PC-3 (cell line): ENCODE measurements around the gene TNFRSF6B. TPM values are rescaled to one million over a fixed set of nuclear protein-coding genes. Genes with fewer than 3 reads are reported as not detected.
A peak's percentile ranks its signal among the peaks of the same experiment; 100 is the strongest.

Experiments
- ATAC-seq: fragments of 200-7000 bp; cut with Tn5 transposase; 2 replicates; pipeline ENCODE4 v1.9.1; 2020; ENCODE audit warnings: mild to moderate bottlenecking, moderate library complexity
- BruUV-seq: library from RNA; stranded (reverse); fragments of 400-500 nt; replicated peaks from 2 replicates; lab custom pipeline; 2021; lab: Mats Ljungman, UMichigan
- CTCF ChIA-PET: fragments of 300-600 bp; sonication (Branson Sonifier 250); formaldehyde crosslinking; loops from one replicate; lab custom pipeline; 2022; ENCODE audit warnings: antibody characterized with exemption; lab: Charles Lee
- POLR2A ChIA-PET: fragments of 300-600 bp; sonication (Branson Sonifier 250); formaldehyde crosslinking; loops from one replicate; lab custom pipeline; 2022; ENCODE audit warnings: antibody characterized with exemption; ENCODE audit not compliant: unreplicated experiment; lab: Charles Lee
- DNase-seq: peaks from one replicate; pipeline ENCODE4 v3.0.0-alpha.2; 2015
- H2AFZ ChIP-seq: fragments of 300-600 bp; sonication (generic); 2 replicates; pipeline ENCODE4 v1.6.0; 2016; ENCODE audit warnings: antibody characterized with exemption, low read length
- H3F3A ChIP-seq: fragments of 300-600 bp; sonication (generic); one replicate; pipeline ENCODE4 v1.6.0; 2017; ENCODE audit warnings: antibody characterized with exemption, low read length, control low read depth, mild to moderate bottlenecking; ENCODE audit not compliant: unreplicated experiment
- H3K27ac ChIP-seq: fragments of 300-600 bp; sonication (generic); 2 replicates; pipeline ENCODE4 v1.5.1; 2016; ENCODE audit warnings: mild to moderate bottlenecking, low read length
- H3K27me3 ChIP-seq: fragments of 300-600 bp; sonication (generic); 2 replicates; pipeline ENCODE4 v1.6.1; 2016; ENCODE audit warnings: low read length, mixed read lengths
- H3K36me3 ChIP-seq: fragments of 300-600 bp; sonication (generic); 2 replicates; pipeline ENCODE4 v1.6.1; 2016; ENCODE audit warnings: low read depth, mixed run types, low read length, mixed read lengths
- H3K4me1 ChIP-seq: fragments of 300-600 bp; sonication (generic); 2 replicates; pipeline ENCODE4 v1.5.1; 2016; ENCODE audit warnings: low read length; ENCODE audit not compliant: insufficient read depth
- H3K4me2 ChIP-seq: fragments of 300-600 bp; sonication (generic); 2 replicates; pipeline ENCODE4 v1.6.0; 2016; ENCODE audit warnings: low read length
- H3K4me3 ChIP-seq: fragments of 300-600 bp; sonication (generic); 2 replicates; pipeline ENCODE4 v1.5.1; 2016; ENCODE audit warnings: mild to moderate bottlenecking, low read length, mixed read lengths
- H3K79me2 ChIP-seq: fragments of 300-600 bp; sonication (generic); 2 replicates; pipeline ENCODE4 v1.6.1; 2017; ENCODE audit warnings: low read length, mixed read lengths
- H3K9ac ChIP-seq: fragments of 300-600 bp; sonication (generic); 2 replicates; pipeline ENCODE4 v1.6.0; 2016; ENCODE audit warnings: mild to moderate bottlenecking, low read length
- H3K9me2 ChIP-seq: fragments of 300-600 bp; sonication (generic); replicated peaks from 2 replicates; pipeline ENCODE4 v1.6.1; 2016; ENCODE audit warnings: mixed run types, low read length, mixed read lengths
- H3K9me3 ChIP-seq: fragments of 300-600 bp; sonication (generic); 2 replicates; pipeline ENCODE4 v1.6.1; 2016; ENCODE audit warnings: low read length, mixed read lengths
- H4K20me1 ChIP-seq: fragments of 300-600 bp; sonication (generic); 2 replicates; pipeline ENCODE4 v1.6.1; 2016; ENCODE audit warnings: low read length, mixed read lengths
- CTCF ChIP-seq: fragments of 300-600 bp; sonication (generic); conservative IDR thresholded peaks from 2 replicates; pipeline ENCODE4 v1.5.1; 2017; ENCODE audit warnings: antibody characterized with exemption, low read depth, mild to moderate bottlenecking, low read length
- EZH2 ChIP-seq: fragments of 300-600 bp; sonication (generic); IDR thresholded peaks from one replicate; pipeline ENCODE4 v1.6.1; 2017; ENCODE audit warnings: antibody characterized with exemption, mild to moderate bottlenecking, low read length; ENCODE audit not compliant: unreplicated experiment
- EZH2phosphoT487 ChIP-seq: fragments of 300-600 bp; sonication (generic); IDR thresholded peaks from 2 replicates; pipeline ENCODE4 v1.6.1; 2018; ENCODE audit warnings: mild to moderate bottlenecking, antibody characterized with exemption, low read length, borderline replicate concordance
- intact Hi-C: fragments of 100-400 bp; cut with micrococcal nuclease; formaldehyde crosslinking; loops from 2 replicates; pipeline ENCODE4 v1.9.0; 2023
- total RNA-seq: library from RNA; depleted of rRNA; stranded (reverse); fragments of >200 nt; gene quantifications from 2 replicates; pipeline ENCODE4 v1.2.3, GENCODE V29; 2014

The TNFRSF6B gene
- total RNA-seq, 1 experiment from 2014 or later: 41.6 TPM

- H4K20me1 ChIP-seq: no peaks in the 10 kb centered on the region
- H3K9me3 ChIP-seq: no peaks in the 10 kb centered on the region
- no peaks in the 10 kb centered on the region; the same call in 1 of the 2 replicates for H3K36me3 ChIP-seq
- H3K79me2 ChIP-seq: no peaks in the 10 kb centered on the region
- TF ChIP-seq EZH2: no peak
- no peak for TF ChIP-seq CTCF
- no peak for TF ChIP-seq EZH2phosphoT487
- POLR2A ChIA-PET: no interaction called here
- H3K27ac ChIP-seq: no peak overlapping the region
- intact Hi-C loops: no loop called here
- H3K27me3 ChIP-seq: no peaks in the 10 kb centered on the region
- no peaks in the 10 kb centered on the region for H3F3A ChIP-seq
- BruUV-seq: no TSS peak
- peaks cover 10% of the 10 kb centered on the region for H3K4me1 ChIP-seq
- H3K9me2 ChIP-seq: no peaks in the 10 kb centered on the region
- H2AFZ ChIP-seq: no peak overlapping the region
- CTCF ChIA-PET: no interaction called here
- ATAC-seq (no peak), DNase-seq (no peak)
- H3K4me2 ChIP-seq: no peak overlapping the region
- no peak overlapping the region for H3K4me3 ChIP-seq
- no peak overlapping the region for H3K9ac ChIP-seq
Measured at GRCh38 chr20:63691711-63692435, 4.6 kb upstream of the TNFRSF6B start.

GRCh38 chr20:63692436-63693082 lies 3.9 kb upstream of the TNFRSF6B start:
- ChIA-PET CTCF (no interaction called here), POLR2A (no interaction called here)
- Histone ChIP-seq H3K4me1 (peaks cover 14% of the 10 kb centered on the region), H3K4me2 (no peak overlapping the region), H3K27ac (no peak overlapping the region), H3K4me3 (no peak overlapping the region), H3K9ac (no peak overlapping the region), H3K9me3 (no peaks in the 10 kb centered on the region), H3K79me2 (0 out of 2 replicates have a peak, but pooled peaks cover 2% of the 10 kb centered on the region), H3K27me3 (no peaks in the 10 kb centered on the region), H4K20me1 (no peaks in the 10 kb centered on the region), H3F3A (no peaks in the 10 kb centered on the region), H3K36me3 (no peaks in the 10 kb centered on the region; the same call in 1 of the 2 replicates), H2AFZ (no peak overlapping the region), H3K9me2 (no peaks in the 10 kb centered on the region)
- TF ChIP-seq EZH2: no peak
- no peak for TF ChIP-seq CTCF
- no peak for TF ChIP-seq EZH2phosphoT487
- ATAC-seq (peak; percentile 9), DNase-seq (peak; percentile 32)
- BruUV-seq: no TSS peak
- intact Hi-C loops: no loop called here
